ENCODE results near the gene SEC11C.
A peak's percentile ranks its signal among the peaks of the same experiment; 100 is the strongest.
"Not testable (repeated sequence)": the region's sequence is repeated elsewhere in the genome, so short reads cannot be mapped to it uniquely, and the experiment has no call there.

Gene SEC11C

GRCh38 chr18:59139615-59140301 lies at the start of gene SEC11C:
Gene SEC11C (plus strand): TSS chr18:59139884. CDS start chr18:59139949, 65 bp downstream.
- FAIRE-seq: no peak

DNA sequence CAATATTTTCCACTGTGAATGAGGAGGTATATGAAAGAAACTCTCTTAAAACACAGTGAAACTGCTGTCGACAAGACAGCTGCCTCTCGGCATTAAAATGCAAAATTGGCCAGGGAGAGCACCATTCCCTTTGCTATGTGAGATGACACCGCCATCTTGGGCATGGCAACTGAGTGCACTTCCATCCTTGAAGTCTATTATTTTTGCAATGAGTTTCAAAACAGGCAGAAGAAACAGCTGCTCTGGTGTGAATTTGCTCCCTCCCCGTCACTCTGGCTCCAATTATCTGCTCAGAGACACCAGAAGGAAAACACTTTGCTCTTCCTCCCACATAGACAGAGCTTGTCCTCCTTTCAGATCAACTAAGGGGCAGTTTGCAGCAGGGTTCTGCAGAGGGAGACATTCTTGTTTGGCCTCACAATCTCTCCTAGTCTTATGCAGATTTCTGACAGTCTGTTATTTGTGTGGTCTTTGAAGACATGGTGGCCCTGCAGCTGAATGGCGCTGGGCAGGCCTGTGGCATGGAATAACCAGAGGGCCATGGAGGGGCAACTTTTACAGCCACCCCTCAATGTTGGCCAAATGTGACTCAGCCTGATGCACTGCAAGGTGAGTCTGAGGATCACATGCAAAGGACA lies 48.6 kb upstream of the SEC11C start:
- no peak for FAIRE-seq

DNA sequence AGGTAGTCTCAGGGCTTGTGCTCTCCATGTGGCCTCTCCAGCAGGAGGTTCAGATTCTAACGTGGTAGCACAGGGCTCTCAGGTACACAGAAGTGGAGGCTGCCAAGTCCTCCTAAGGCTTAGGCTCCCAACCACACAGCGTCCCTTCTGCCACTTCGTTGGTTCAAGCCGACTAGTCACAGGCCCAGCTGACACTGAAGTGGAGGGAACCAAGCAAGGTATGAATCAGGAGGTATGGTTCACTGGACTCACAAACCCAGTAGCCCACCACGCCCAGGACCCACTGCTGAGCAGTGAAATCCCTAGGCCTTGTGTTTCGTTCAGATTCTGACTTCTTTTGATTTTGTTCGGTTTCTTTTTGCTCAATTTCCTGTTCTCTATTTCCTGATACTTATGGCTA lies 46.0 kb upstream of the SEC11C start:
- FAIRE-seq: no peak

- no peak for FAIRE-seq
Measured at GRCh38 chr18:59094569-59094968, 45.1 kb upstream of the SEC11C start.

DNA sequence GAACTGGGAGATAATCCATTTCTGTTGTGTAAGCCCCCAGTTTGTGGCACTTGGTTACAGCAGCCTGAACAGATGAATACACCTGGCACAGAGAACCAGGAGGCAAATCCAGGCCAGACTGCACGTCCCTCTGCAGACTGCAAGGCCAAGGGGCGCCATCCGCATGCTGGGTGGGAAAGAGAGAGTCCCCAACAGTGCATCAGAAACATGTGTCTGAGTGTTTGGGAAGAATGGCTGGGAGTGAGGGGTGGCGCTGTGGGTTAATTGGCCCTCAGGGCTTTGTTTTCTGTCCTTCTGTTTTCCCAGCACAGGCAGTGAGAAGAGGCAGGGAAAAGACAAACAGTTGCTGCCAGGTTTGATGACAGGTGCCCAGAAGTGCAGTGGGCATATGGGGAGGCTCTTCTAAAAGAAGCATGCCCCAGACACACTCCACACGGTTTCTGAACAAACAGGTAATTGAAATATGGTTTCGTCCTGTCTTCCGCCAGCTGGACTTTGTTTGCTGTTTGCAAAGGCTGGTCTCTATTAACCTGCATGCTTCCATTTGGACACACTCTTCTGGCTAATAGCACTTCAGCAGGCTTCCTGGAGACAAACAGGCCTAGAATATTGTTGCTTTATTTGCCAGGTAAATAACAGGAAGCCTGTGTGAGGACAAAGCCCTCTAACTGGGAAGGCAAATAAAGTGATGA lies 43.4 kb upstream of the SEC11C start:
- no peak for FAIRE-seq

GRCh38 chr18:59101830-59102414 lies 37.8 kb upstream of the SEC11C start:
- no peak for FAIRE-seq

DNA sequence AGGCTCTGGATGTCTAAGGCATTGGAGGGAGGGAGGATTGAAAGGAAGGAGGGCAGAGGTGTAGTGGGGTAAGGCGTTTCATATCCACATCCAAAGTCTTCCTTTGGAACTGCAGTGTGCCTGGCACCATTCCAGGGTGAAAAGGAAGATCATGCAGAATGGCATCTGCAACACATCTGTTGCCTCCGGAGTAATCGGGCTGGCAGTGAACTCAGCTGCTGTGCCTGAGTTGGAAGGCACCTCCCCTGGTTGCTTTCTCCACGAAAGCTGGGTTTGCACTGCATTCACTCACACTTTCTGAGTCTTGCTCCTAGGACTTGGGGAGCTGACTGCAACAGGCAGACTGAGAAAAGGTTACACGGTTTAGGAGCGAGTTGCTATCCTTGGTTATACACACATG lies 30.3 kb upstream of the SEC11C start:
- FAIRE-seq: no peak

DNA sequence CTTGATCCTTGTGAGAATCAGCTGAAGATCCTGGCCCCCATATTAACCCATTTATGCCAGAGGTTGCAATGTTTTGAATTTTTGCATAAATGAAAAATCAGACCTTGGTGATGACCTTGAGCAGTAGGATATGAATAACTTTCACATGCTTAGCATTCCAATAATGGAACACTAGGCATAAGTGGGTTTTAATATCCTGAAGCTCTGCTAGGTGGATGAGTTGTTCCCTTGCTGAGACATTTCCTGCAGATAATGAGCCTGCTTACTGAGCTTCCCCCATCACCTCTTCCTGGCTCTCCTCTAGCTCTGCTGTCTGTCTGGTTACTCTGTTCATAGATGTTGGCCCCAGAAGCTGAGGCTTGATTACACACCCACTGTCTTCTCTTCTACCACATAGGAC lies 25.5 kb upstream of the SEC11C start:
- no peak for FAIRE-seq

- no peak for FAIRE-seq
Measured at GRCh38 chr18:59123588-59124369, 15.9 kb upstream of the SEC11C start.

- no peak for FAIRE-seq
Measured at GRCh38 chr18:59124370-59124704, 15.3 kb upstream of the SEC11C start.

- FAIRE-seq: no peak
Measured at GRCh38 chr18:59127047-59127446, 12.6 kb upstream of the SEC11C start.

DNA sequence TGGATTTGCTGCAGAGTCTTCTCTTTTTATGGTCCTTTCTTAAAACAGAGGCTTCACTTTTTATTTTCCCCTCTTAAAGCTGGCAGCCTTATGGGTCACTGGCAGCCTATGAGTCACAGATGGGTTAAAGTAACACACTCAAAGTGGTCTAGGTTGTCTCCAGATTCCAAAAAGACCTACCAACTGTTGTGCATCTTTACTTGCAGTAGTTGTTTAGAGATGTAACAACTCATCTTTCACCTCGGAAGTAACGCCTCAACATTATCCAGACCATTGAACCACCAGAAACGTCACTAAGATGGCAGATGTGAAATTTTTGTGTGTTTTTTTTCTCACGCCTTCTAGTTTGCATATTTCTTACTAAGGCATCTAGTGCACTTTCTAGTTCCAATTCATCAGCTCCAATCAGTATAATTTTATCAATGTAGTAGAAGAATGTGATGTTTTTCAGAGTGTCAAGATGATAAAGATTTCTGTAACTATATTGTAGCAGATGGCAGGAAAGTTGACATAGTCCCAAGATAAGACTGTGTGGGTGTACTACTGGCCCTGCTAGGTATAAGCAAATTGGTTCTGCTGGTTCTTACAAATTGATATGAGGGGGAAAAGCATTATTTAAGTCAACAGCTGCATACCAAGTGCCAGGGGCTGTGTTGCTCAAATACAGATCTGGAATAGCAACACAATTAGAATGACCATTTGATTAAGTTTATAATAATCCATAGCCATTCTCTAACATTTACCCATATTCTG lies 9.6 kb upstream of the SEC11C start:
- no peak for FAIRE-seq

DNA sequence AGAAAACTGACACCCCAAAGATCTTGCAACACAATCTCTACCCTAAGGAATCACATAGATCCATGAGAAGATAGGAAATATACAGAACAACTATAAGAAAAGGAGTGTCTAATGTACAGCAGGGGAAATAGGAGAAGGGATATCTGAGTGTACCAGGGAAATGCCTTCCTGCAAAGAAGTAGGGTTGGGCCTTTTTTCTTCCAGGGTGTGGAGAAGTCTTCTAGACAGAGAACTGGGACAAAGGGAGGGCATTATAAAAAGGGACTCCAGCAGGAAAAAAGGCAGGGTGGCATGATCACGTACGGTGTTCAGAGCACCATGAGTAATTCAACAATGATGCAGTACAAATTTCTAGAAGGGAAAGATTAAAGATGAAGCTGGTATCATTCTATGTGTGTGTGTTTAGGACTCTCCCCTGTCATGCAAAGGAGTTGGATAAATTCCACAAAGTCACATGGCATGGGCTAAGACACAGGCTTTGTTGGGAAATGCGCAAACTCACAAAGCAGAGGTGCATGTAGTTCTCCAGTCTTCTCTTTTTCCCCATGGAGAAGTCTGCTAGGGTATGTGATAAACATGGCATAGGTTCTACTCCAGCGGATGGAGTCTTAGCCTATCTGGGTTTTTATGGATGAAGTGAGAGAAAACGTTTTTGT lies 6.7 kb upstream of the SEC11C start:
- FAIRE-seq: no peak

DNA sequence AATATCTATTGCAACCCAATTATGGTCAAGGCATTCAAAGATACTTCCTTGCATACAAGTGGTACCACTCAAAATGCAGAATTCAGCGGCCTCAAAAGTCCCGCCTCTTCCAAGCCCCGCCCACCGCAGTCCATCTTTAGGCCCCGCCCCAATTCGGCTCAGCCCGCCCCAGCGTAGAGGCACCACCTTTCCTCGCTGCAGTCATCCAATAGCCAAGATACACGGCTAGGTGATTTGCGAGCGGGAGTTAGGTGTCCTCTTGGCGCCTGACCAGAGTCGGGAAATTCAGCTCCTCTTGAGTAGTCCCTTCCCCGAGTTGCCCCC lies 431 bp upstream of the SEC11C start:
- FAIRE-seq: peak; percentile 86

DNA sequence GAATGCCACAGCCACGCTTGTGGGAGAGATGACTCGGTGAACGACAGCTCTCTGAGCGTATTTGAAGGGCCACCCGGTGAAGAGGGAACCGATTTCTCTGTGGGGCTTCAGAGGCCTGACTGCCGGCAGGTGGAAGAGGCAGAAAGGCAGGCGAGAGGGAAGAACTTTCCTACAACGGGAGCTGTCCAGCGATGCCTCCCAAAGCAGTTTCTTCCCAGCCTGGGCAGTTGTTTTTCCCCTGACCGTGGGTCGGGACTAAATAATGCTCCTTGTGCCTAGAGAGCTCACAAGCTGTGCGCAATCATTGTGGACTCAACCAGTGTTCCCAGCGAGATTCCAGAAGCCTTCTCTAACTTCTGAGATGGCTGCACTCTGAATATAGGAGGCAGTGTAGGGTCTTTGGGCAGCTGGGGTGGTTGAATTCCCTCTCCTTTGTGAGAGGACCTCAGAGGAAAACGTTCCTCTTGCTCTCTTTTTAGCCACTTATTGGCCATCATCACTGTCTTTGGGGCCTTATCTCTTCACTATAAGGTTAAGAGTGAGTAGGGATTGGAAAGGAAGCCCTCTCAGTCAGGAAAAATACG lies 710 bp downstream of the SEC11C start:
- FAIRE-seq: no peak

- FAIRE-seq: no peak
Measured at GRCh38 chr18:59141294-59142068, 1.8 kb downstream of the SEC11C start.

GRCh38 chr18:59142274-59142673 lies 2.6 kb downstream of the SEC11C start:
- no peak for FAIRE-seq

GRCh38 chr18:59142800-59143416 lies 3.2 kb downstream of the SEC11C start:
- FAIRE-seq: not testable (repeated sequence)

GRCh38 chr18:59143441-59143840 lies 3.8 kb downstream of the SEC11C start:
- no peak for FAIRE-seq

- FAIRE-seq: no peak
Measured at GRCh38 chr18:59144483-59144882, 4.8 kb downstream of the SEC11C start.

Measured in G401.6 (cell line).